GM12878 (cell line): ENCODE results near the gene LRRTM3. TPM values are rescaled to one million over a fixed set of nuclear protein-coding genes. Genes with fewer than 3 reads are reported as not detected.

Experiments
- ATAC-seq: fragments of 200-7000 bp; cut with Tn5 transposase; 3 replicates; pipeline ENCODE4 v1.9.1; 2020; ENCODE audit warnings: mild to moderate bottlenecking, moderate library complexity
- BruUV-seq: library from RNA; stranded (reverse); fragments of 400-500 nt; replicated peaks from 2 replicates; lab custom pipeline; 2021; lab: Mats Ljungman, UMichigan
- CTCF ChIA-PET: fragments of 300-600 bp; sonication (Branson Sonifier 250); formaldehyde crosslinking; extraction: SDS; loops from one replicate; lab custom pipeline; 2021; ENCODE audit warnings: inconsistent platforms; lab: Yijun Ruan, JAX
- POLR2A ChIA-PET: fragments of 350-600 bp; formaldehyde crosslinking; extraction: SDS; loops from one replicate; lab custom pipeline; 2021; ENCODE audit warnings: inconsistent platforms; lab: Charles Lee
- RAD21 ChIA-PET: fragments of 300-600 bp; sonication (Branson Sonifier 250); formaldehyde crosslinking; loops from one replicate; lab custom pipeline; 2023; ENCODE audit warnings: antibody characterized with exemption; ENCODE audit not compliant: unreplicated experiment; lab: Charles Lee
- SMC1A ChIA-PET: fragments of 300-600 bp; sonication (Branson Sonifier 250); formaldehyde crosslinking; loops from one replicate; lab custom pipeline; 2023; ENCODE audit not compliant: unreplicated experiment, uncharacterized antibody; lab: Charles Lee
- DNase-seq: peaks from one replicate; pipeline ENCODE4 v3.0.0-alpha.2; 2011; ENCODE audit warnings: low read depth, low spot score
- FAIRE-seq: peaks from 3 replicates; lab custom pipeline; 2011; peaks lifted over from hg19 to GRCh38; lab: Jason Lieb, UNC
- H2AFZ ChIP-seq: 2 replicates; pipeline ENCODE4 v1.6.0; 2011; ENCODE audit warnings: low read depth, low read length, control low read depth; ENCODE audit not compliant: control insufficient read depth
- H3K27ac ChIP-seq: 2 replicates; pipeline ENCODE4 v1.5.1; 2011; ENCODE audit warnings: control low read depth; ENCODE audit not compliant: control insufficient read depth, insufficient read depth
- H3K27me3 ChIP-seq, 2 experiments: replicated peaks in 1 of 2; 2 replicates each; pipeline versions ENCODE4 v1.6.0 to v1.6.1; 2011; ENCODE audit warnings: low read length in 1 of 2; ENCODE audit not compliant: control insufficient read depth in 2 of 2, insufficient read depth in 2 of 2
- H3K36me3 ChIP-seq, 2 experiments: 2 replicates each; pipeline ENCODE4 v1.5.1; 2011; ENCODE audit warnings: low read length in 1 of 2; ENCODE audit not compliant: control insufficient read depth in 2 of 2, insufficient read depth in 2 of 2
- H3K4me1 ChIP-seq: 2 replicates; pipeline ENCODE4 v1.6.1; 2011; ENCODE audit warnings: mild to moderate bottlenecking, low read length, moderate library complexity, mixed read lengths; ENCODE audit not compliant: control insufficient read depth, insufficient read depth
- H3K4me2 ChIP-seq: 2 replicates; pipeline ENCODE4 v1.6.0; 2011; ENCODE audit warnings: control low read depth; ENCODE audit not compliant: control insufficient read depth, insufficient read depth
- H3K4me3 ChIP-seq: fragments of 200-600 bp; sonication (generic); 2 replicates; pipeline ENCODE4 v1.5.1; 2016
- H3K79me2 ChIP-seq: 2 replicates; pipeline ENCODE4 v1.6.0; 2011; ENCODE audit warnings: low read length; ENCODE audit not compliant: control insufficient read depth, insufficient read depth
- H3K9ac ChIP-seq: 2 replicates; pipeline ENCODE4 v1.8.0; 2011; ENCODE audit warnings: low read length, control low read depth, mixed read lengths; ENCODE audit not compliant: control insufficient read depth, insufficient read depth
- H3K9me3 ChIP-seq: replicated peaks from 3 replicates; pipeline ENCODE4 v1.5.1; 2011; ENCODE audit warnings: mild to moderate bottlenecking, low read length; ENCODE audit not compliant: control insufficient read depth, insufficient read depth
- H4K20me1 ChIP-seq: 2 replicates; pipeline ENCODE4 v1.6.0; 2011; ENCODE audit not compliant: control insufficient read depth, insufficient read depth
- ATF7 ChIP-seq: fragments of 450-650 bp; IDR thresholded peaks from 2 replicates; pipeline ENCODE4 v1.6.1; 2016; ENCODE audit warnings: low read depth, mild to moderate bottlenecking
- EP300 ChIP-seq, 2 experiments: fragments of 150-350 bp in 1 of 2; IDR thresholded peaks; 2 replicates each; pipeline ENCODE4 v1.6.1; 2011 to 2012; ENCODE audit warnings: low read depth in 2 of 2, low read length in 2 of 2, borderline replicate concordance in 1 of 2, improper control_type of control experiment in 1 of 2, inconsistent platforms in 1 of 2; ENCODE audit not compliant: control insufficient read depth in 1 of 2
- POU2F2 ChIP-seq: IDR thresholded peaks from 3 replicates; pipeline ENCODE4 v1.6.1; 2011; ENCODE audit warnings: low read depth, mild to moderate bottlenecking, low read length, borderline replicate concordance
- TBL1XR1 ChIP-seq: IDR thresholded peaks from 2 replicates; pipeline ENCODE4 v1.6.1; 2012; ENCODE audit warnings: low read depth, low read length, improper control_type of control experiment
- TCF3 ChIP-seq: IDR thresholded peaks from 2 replicates; pipeline ENCODE4 v1.6.1; 2012; ENCODE audit warnings: low read depth, mild to moderate bottlenecking, low read length, borderline replicate concordance; ENCODE audit not compliant: insufficient read depth
- ZBED1 ChIP-seq: IDR thresholded peaks from 2 replicates; pipeline ENCODE4 v1.6.1; 2016; ENCODE audit warnings: borderline replicate concordance
- ZNF217 ChIP-seq: fragments of 450-650 bp; IDR thresholded peaks from 2 replicates; pipeline ENCODE4 v1.6.1; 2017; ENCODE audit warnings: antibody characterized with exemption, mild to moderate bottlenecking
- ZSCAN29 ChIP-seq: fragments of 450-650 bp; IDR thresholded peaks from 2 replicates; pipeline ENCODE4 v1.6.1; 2017; ENCODE audit warnings: mild to moderate bottlenecking, moderate library complexity
- WGBS: methylation state at CpG from one replicate; pipeline ENCODE4 v1.1.6; 2016; ENCODE audit warnings: low lambda C conversion rate; ENCODE audit not compliant: insufficient replicate concordance, insufficient coverage; ENCODE audit errors: missing lambda C conversion rate; 5-methylcytosine and 5-hydroxymethylcytosine counted together
- in situ Hi-C: fragments of 300-500 bp; cut with MboI; formaldehyde crosslinking; loops from 9 replicates; pipeline ENCODE4 v1.14.3; 2018; ENCODE audit warnings: mixed read lengths
- intact Hi-C: fragments of 100-400 bp; cut with micrococcal nuclease; formaldehyde crosslinking; loops from one replicate; pipeline ENCODE4 v1.14.2; 2022; ENCODE audit not compliant: unreplicated experiment
- polyA plus RNA-seq, 11 experiments: library from polyadenylated mRNA; depleted of rRNA in 4 of 11; unstranded in 6 of 11; stranded (reverse) in 5 of 11; fragments of >200 nt; fragmentation: Nextera tagmentation in 4 of 11; fragmentation: Illumina TruSeq in 1 of 11; extraction: Ambion mirVana in 4 of 11; extraction: Trizol in 1 of 11; gene quantifications; 1 replicate in 1 of 11; 2 replicates in 10 of 11; pipeline versions ENCODE4 v1.2.1 to v1.2.3, GENCODE V29; 2011 to 2016; ENCODE audit warnings: inconsistent platforms in 2 of 11, missing spikeins in 2 of 11, low read depth in 1 of 11
- total RNA-seq, 4 experiments: library from RNA; depleted of rRNA in 3 of 4; stranded (reverse); fragments of >200 nt in 3 of 4; fragmentation: Illumina TruSeq in 1 of 4; extraction: Trizol in 1 of 4; gene quantifications; 2 replicates each; pipeline versions ENCODE4 v1.2.1 to v1.2.3, GENCODE V29; 2013 to 2021
- TF ChIP-seq, protein P1 (sequence below): IDR thresholded peaks from 2 replicates; pipeline ENCODE4 v1.6.1; 2011; ENCODE audit warnings: borderline replicate concordance, low read depth, mild to moderate bottlenecking, moderate library complexity, mixed read lengths, low read length; ENCODE audit not compliant: insufficient read depth; ENCODE audit errors: extremely low read length
- TF ChIP-seq, protein P2 (sequence below): fragments of 450-650 bp; IDR thresholded peaks from 2 replicates; pipeline ENCODE4 v1.6.1; 2017; ENCODE audit warnings: mild to moderate bottlenecking, moderate library complexity
- TF ChIP-seq, protein P3 (sequence below): IDR thresholded peaks from 2 replicates; pipeline ENCODE4 v1.6.1; 2012; ENCODE audit warnings: mild to moderate bottlenecking, low read depth, low read length

The LRRTM3 gene
- total and polyA plus RNA-seq, 10 of the 15 experiments (the other 5 are each of a cell fraction or from before 2014, with no cell fraction given): not detected

DNA sequence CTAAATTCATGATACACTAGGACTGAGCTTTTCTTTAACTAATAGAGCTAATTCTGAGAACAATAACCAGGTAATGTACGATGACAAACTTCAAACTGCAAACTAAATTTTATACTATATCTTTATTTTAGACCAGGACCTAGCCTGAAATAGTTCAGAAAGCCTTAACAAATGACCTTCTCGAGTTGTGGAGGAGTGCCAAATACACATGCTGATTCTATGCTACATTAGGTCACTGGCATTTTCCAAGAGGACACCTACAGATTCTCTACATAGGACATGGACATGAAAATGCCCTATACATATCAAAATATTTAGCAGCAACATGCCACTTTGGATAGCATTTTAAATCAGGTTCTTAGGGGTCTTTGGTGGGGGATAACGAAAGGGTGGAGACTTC is 44.0 kb upstream of the LRRTM3 start:
- CTCF ChIA-PET: interaction anchor here (1.1 to 2.0 kb wide), 2 partner anchors 10 to 18 kb away, joined by 3 to 5 read pairs; no protein-coding TSS in a partner anchor
- H4K20me1 ChIP-seq: no peaks in the 10 kb centered on the region
- SMC1A ChIA-PET: interaction anchor here (0.6 to 1.4 kb wide), 2 partner anchors 15 to 18 kb away, joined by 3 to 4 read pairs; no protein-coding TSS in a partner anchor
- POLR2A ChIA-PET: no interaction called here
- H3K9me3 ChIP-seq: no peaks in the 10 kb centered on the region
- H3K4me1 ChIP-seq: no peaks in the 10 kb centered on the region
- no peaks in the 10 kb centered on the region for H3K27me3 ChIP-seq
- no peak for FAIRE-seq
- H3K27ac ChIP-seq: no peak overlapping the region
- no TSS peak for BruUV-seq
- no peak overlapping the region for H3K9ac ChIP-seq
- H2AFZ ChIP-seq: no peak overlapping the region
- no peak overlapping the region for H3K4me3 ChIP-seq
- WGBS: 0% methylated on average over 3 of the region's 3 CpGs
- no peak for ATAC-seq
- H3K79me2 ChIP-seq: no peaks in the 10 kb centered on the region
- intact Hi-C loops (no loop called here), in situ Hi-C loops (no loop called here)
- no peaks in the 10 kb centered on the region for H3K36me3 ChIP-seq
- DNase-seq: no peak
- H3K4me2 ChIP-seq: no peak overlapping the region
- RAD21 ChIA-PET: no interaction called here
- TF ChIP-seq POU2F2 (no peak), ZBED1 (no peak), ATF7 (no peak), TCF3 (no peak), ZNF217 (no peak), EP300 (IDR thresholded peaks at IDR 0.05; ENCODE audit: borderline replicate concordance in 1 of 2, control insufficient read depth in 1 of 2, low read depth in 2 of 2, low read length in 2 of 2) (no peak), ZSCAN29 (no peak), TBL1XR1 (no peak)
- TF ChIP-seq, protein P1, sequence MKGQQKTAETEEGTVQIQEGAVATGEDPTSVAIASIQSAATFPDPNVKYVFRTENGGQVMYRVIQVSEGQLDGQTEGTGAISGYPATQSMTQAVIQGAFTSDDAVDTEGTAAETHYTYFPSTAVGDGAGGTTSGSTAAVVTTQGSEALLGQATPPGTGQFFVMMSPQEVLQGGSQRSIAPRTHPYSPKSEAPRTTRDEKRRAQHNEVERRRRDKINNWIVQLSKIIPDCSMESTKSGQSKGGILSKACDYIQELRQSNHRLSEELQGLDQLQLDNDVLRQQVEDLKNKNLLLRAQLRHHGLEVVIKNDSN: no peak
- TF ChIP-seq, protein P2, sequence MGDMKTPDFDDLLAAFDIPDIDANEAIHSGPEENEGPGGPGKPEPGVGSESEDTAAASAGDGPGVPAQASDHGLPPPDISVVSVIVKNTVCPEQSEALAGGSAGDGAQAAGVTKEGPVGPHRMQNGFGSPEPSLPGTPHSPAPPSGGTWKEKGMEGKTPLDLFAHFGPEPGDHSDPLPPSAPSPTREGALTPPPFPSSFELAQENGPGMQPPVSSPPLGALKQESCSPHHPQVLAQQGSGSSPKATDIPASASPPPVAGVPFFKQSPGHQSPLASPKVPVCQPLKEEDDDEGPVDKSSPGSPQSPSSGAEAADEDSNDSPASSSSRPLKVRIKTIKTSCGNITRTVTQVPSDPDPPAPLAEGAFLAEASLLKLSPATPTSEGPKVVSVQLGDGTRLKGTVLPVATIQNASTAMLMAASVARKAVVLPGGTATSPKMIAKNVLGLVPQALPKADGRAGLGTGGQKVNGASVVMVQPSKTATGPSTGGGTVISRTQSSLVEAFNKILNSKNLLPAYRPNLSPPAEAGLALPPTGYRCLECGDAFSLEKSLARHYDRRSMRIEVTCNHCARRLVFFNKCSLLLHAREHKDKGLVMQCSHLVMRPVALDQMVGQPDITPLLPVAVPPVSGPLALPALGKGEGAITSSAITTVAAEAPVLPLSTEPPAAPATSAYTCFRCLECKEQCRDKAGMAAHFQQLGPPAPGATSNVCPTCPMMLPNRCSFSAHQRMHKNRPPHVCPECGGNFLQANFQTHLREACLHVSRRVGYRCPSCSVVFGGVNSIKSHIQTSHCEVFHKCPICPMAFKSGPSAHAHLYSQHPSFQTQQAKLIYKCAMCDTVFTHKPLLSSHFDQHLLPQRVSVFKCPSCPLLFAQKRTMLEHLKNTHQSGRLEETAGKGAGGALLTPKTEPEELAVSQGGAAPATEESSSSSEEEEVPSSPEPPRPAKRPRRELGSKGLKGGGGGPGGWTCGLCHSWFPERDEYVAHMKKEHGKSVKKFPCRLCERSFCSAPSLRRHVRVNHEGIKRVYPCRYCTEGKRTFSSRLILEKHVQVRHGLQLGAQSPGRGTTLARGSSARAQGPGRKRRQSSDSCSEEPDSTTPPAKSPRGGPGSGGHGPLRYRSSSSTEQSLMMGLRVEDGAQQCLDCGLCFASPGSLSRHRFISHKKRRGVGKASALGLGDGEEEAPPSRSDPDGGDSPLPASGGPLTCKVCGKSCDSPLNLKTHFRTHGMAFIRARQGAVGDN: no peak
- TF ChIP-seq, protein P3, sequence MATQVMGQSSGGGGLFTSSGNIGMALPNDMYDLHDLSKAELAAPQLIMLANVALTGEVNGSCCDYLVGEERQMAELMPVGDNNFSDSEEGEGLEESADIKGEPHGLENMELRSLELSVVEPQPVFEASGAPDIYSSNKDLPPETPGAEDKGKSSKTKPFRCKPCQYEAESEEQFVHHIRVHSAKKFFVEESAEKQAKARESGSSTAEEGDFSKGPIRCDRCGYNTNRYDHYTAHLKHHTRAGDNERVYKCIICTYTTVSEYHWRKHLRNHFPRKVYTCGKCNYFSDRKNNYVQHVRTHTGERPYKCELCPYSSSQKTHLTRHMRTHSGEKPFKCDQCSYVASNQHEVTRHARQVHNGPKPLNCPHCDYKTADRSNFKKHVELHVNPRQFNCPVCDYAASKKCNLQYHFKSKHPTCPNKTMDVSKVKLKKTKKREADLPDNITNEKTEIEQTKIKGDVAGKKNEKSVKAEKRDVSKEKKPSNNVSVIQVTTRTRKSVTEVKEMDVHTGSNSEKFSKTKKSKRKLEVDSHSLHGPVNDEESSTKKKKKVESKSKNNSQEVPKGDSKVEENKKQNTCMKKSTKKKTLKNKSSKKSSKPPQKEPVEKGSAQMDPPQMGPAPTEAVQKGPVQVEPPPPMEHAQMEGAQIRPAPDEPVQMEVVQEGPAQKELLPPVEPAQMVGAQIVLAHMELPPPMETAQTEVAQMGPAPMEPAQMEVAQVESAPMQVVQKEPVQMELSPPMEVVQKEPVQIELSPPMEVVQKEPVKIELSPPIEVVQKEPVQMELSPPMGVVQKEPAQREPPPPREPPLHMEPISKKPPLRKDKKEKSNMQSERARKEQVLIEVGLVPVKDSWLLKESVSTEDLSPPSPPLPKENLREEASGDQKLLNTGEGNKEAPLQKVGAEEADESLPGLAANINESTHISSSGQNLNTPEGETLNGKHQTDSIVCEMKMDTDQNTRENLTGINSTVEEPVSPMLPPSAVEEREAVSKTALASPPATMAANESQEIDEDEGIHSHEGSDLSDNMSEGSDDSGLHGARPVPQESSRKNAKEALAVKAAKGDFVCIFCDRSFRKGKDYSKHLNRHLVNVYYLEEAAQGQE: no peak
